Endothelial cell of umbilical vein (primary cell): ENCODE data around the gene AKAP6.

Experiments used
- CTCF ChIP-seq, 2 donors: IDR thresholded peaks; 1 replicate in 1 of 2; 2 replicates in 1 of 2; pipeline ENCODE4 v1.5.1; 2011; ENCODE audit warnings: low read length in 2 of 2, mild to moderate bottlenecking in 2 of 2, moderate library complexity in 2 of 2, control low read depth in 1 of 2, inconsistent platforms in 1 of 2, low read depth in 1 of 2; ENCODE audit not compliant: insufficient read depth in 1 of 2; ENCODE audit errors: extremely low read depth in 1 of 2
- EZH2 ChIP-seq: IDR thresholded peaks from 2 replicates; pipeline ENCODE4 v1.6.1; 2012; ENCODE audit warnings: borderline replicate concordance, low read depth, mild to moderate bottlenecking, moderate library complexity, low read length, inconsistent platforms; ENCODE audit not compliant: severe bottlenecking

- TF ChIP-seq EZH2 (no peak), CTCF (IDR thresholded peaks at IDR 0.05; ENCODE audit: extremely low read depth in 1 of 2, insufficient read depth in 1 of 2, low read depth in 1 of 2, low read length in 2 of 2) (no peak)
These were observed 365.8 kb downstream of the AKAP6 start for GRCh38 chr14:32694795-32695449.
